WTC11 (cell line): Measurements from ENCODE around the gene TUBB. TPM values are rescaled to one million over a fixed set of nuclear protein-coding genes. Genes with fewer than 3 reads are reported as not detected.

Experiments
- ATAC-seq: fragments of 200-7000 bp; cut with Tn5 transposase; 2 replicates; pipeline ENCODE4 v1.10.0; 2021; ENCODE audit warnings: mild to moderate bottlenecking, moderate library complexity
- CTCF ChIA-PET: fragments of 300-600 bp; sonication (Branson Sonifier 250); formaldehyde crosslinking; loops from one replicate; lab custom pipeline; 2021; ENCODE audit warnings: antibody characterized with exemption; lab: Charles Lee
- POLR2A ChIA-PET: fragments of 350-600 bp; sonication (Branson Sonifier 250); formaldehyde crosslinking; loops from one replicate; lab custom pipeline; 2021; ENCODE audit warnings: antibody characterized with exemption; lab: Charles Lee
- DNase-seq: peaks from one replicate; pipeline ENCODE4 v3.0.0; 2021; ENCODE audit warnings: low spot score
- H3K27ac Mint-ChIP-seq: 2 replicates; pipeline ENCODE4 v1.8.0; 2021; ENCODE audit warnings: mixed read lengths
- H3K27me3 Mint-ChIP-seq: 2 replicates; pipeline ENCODE4 v1.8.0; 2021; ENCODE audit warnings: low read depth, mild to moderate bottlenecking, moderate library complexity, mixed read lengths
- H3K36me3 Mint-ChIP-seq: 2 replicates; pipeline ENCODE4 v1.8.0; 2021; ENCODE audit warnings: mixed read lengths
- H3K4me1 Mint-ChIP-seq: 2 replicates; pipeline ENCODE4 v1.8.0; 2022; ENCODE audit warnings: mixed read lengths
- H3K4me3 Mint-ChIP-seq: 2 replicates; pipeline ENCODE4 v1.8.0; 2021; ENCODE audit warnings: mild to moderate bottlenecking, moderate library complexity, mixed read lengths
- H3K9me3 Mint-ChIP-seq: 2 replicates; pipeline ENCODE4 v1.8.0; 2021; ENCODE audit warnings: mixed read lengths
- ATF2 ChIP-seq: sonication (generic); formaldehyde crosslinking; IDR thresholded peaks from 2 replicates; pipeline ENCODE4 v1.8.1; 2022; ENCODE audit warnings: low read depth, missing genetic modification reagents, borderline replicate concordance
- ATF3 ChIP-seq: sonication (generic); formaldehyde crosslinking; conservative IDR thresholded peaks from 2 replicates; pipeline ENCODE4 v1.8.1; 2022; ENCODE audit warnings: mild to moderate bottlenecking, missing genetic modification reagents
- ELF4 ChIP-seq: sonication (generic); formaldehyde crosslinking; IDR thresholded peaks from 2 replicates; pipeline ENCODE4 v1.8.1; 2022; ENCODE audit warnings: low read depth, mild to moderate bottlenecking, moderate library complexity, missing genetic modification reagents
- EMX1 ChIP-seq: fragments of 250-450 bp; sonication (Bioruptor Pico); IDR thresholded peaks from 2 replicates; pipeline ENCODE4 v1.8.0; 2021; ENCODE audit warnings: mild to moderate bottlenecking
- GRHL2 ChIP-seq: fragments of 250-450 bp; sonication (Bioruptor Pico); IDR thresholded peaks from 2 replicates; pipeline ENCODE4 v1.8.0; 2022; ENCODE audit warnings: mild to moderate bottlenecking, moderate library complexity; ENCODE audit not compliant: insufficient replicate concordance, severe bottlenecking
- JUN ChIP-seq: sonication (generic); formaldehyde crosslinking; IDR thresholded peaks from 2 replicates; pipeline ENCODE4 v1.8.0; 2023; ENCODE audit warnings: mild to moderate bottlenecking, missing genetic modification reagents
- MYBL2 ChIP-seq: sonication (generic); formaldehyde crosslinking; IDR thresholded peaks from 2 replicates; pipeline ENCODE4 v1.8.1; 2023; ENCODE audit warnings: mild to moderate bottlenecking, moderate library complexity, missing genetic modification reagents
- NFE2L1 ChIP-seq: sonication (generic); formaldehyde crosslinking; IDR thresholded peaks from 2 replicates; pipeline ENCODE4 v1.8.1; 2023; ENCODE audit warnings: missing genetic modification reagents
- NFYB ChIP-seq: sonication (generic); formaldehyde crosslinking; conservative IDR thresholded peaks from 2 replicates; pipeline ENCODE4 v1.8.0; 2022; ENCODE audit warnings: low read depth, missing genetic modification reagents
- NR1H2 ChIP-seq: sonication (generic); formaldehyde crosslinking; IDR thresholded peaks from 2 replicates; pipeline ENCODE4 v1.9.0; 2021; ENCODE audit warnings: mild to moderate bottlenecking, moderate library complexity, missing genetic modification reagents
- OVOL2 ChIP-seq: fragments of 250-450 bp; sonication (Bioruptor Pico); IDR thresholded peaks from 2 replicates; pipeline ENCODE4 v1.9.0; 2021; ENCODE audit warnings: mild to moderate bottlenecking, borderline replicate concordance
- SP1 ChIP-seq: sonication (generic); formaldehyde crosslinking; conservative IDR thresholded peaks from 2 replicates; pipeline ENCODE4 v1.8.1; 2022; ENCODE audit warnings: missing genetic modification reagents
- ZNF138 ChIP-seq: sonication (generic); formaldehyde crosslinking; conservative IDR thresholded peaks from 2 replicates; pipeline ENCODE4 v1.8.1; 2022; ENCODE audit warnings: mild to moderate bottlenecking, moderate library complexity, missing genetic modification reagents
- ZNF263 ChIP-seq: sonication (generic); formaldehyde crosslinking; IDR thresholded peaks from 2 replicates; pipeline ENCODE4 v1.8.1; 2022; ENCODE audit warnings: low read depth, mild to moderate bottlenecking, moderate library complexity, missing genetic modification reagents
- ZNF317 ChIP-seq: sonication (generic); formaldehyde crosslinking; IDR thresholded peaks from 2 replicates; pipeline ENCODE4 v1.8.1; 2023; ENCODE audit warnings: low read depth, mild to moderate bottlenecking, moderate library complexity, missing genetic modification reagents, borderline replicate concordance
- ZNF416 ChIP-seq: fragments of 250-450 bp; sonication (Bioruptor Pico); IDR thresholded peaks from 2 replicates; pipeline ENCODE4 v1.9.0; 2021; ENCODE audit warnings: mild to moderate bottlenecking, inconsistent platforms
- ZNF532 ChIP-seq: fragments of 250-450 bp; sonication (Bioruptor Pico); IDR thresholded peaks from 2 replicates; pipeline ENCODE4 v1.9.0; 2021; ENCODE audit warnings: mild to moderate bottlenecking, borderline replicate concordance
- total RNA-seq: library from RNA; stranded (reverse); gene quantifications from 3 replicates; pipeline ENCODE4 v1.2.3, GENCODE V29; 2021
- TF ChIP-seq, protein P1 (sequence below): fragments of 250-450 bp; sonication (Bioruptor Pico); IDR thresholded peaks from 2 replicates; pipeline ENCODE4 v1.9.0; 2021; ENCODE audit warnings: moderate library complexity, mild to moderate bottlenecking, inconsistent platforms, borderline replicate concordance
- TF ChIP-seq, protein P2 (sequence below): sonication (generic); formaldehyde crosslinking; conservative IDR thresholded peaks from 2 replicates; pipeline ENCODE4 v1.8.1; 2023; ENCODE audit warnings: mild to moderate bottlenecking, low read depth, missing genetic modification reagents, moderate library complexity
- TF ChIP-seq, protein P3 (sequence below): fragments of 250-450 bp; sonication (Bioruptor Pico); IDR thresholded peaks from 2 replicates; pipeline ENCODE4 v2.1.2; 2022; ENCODE audit warnings: mild to moderate bottlenecking, moderate library complexity
- TF ChIP-seq, protein P4 (sequence below): sonication (generic); formaldehyde crosslinking; IDR thresholded peaks from 2 replicates; pipeline ENCODE4 v1.8.0; 2022; ENCODE audit warnings: mild to moderate bottlenecking, missing genetic modification reagents
- TF ChIP-seq, protein P5 (sequence below): sonication (generic); formaldehyde crosslinking; IDR thresholded peaks from 2 replicates; pipeline ENCODE4 v1.8.1; 2023; ENCODE audit warnings: mild to moderate bottlenecking, missing genetic modification reagents, moderate library complexity

TUBB gene
- total RNA-seq, 1 experiment from 2014 or later = 1,503 TPM

DNA sequence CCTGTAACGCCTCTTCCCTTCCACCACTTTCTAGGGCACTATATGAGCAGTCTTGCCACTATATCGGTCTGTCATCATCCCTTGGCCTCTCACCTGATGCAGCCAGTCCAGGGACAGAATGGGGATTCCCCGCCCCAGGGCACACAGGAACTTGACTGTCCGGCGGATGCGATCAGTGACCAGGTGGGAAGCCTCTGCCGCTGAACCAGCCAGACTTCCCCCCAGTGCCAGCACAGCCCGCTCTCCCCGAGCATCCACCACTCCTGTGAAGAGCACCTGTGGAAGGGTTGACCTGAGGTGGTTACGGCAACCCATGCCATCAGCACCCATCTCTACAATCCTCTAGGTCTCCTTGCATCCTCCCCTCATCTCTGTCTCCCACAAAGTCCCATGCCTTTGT lies 17.1 kb upstream of the TUBB start (continued):
- no peak for TF ChIP-seq MYBL2 (CRISPR knock-in tag)
- TF ChIP-seq, protein P1, sequence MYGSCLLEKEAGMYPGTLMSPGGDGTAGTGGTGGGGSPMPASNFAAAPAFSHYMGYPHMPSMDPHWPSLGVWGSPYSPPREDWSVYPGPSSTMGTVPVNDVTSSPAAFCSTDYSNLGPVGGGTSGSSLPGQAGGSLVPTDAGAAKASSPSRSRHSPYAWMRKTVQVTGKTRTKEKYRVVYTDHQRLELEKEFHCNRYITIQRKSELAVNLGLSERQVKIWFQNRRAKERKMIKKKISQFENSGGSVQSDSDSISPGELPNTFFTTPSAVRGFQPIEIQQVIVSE = no peak
- TF ChIP-seq ATF2 (CRISPR knock-in tag) = no peak

- Mint-ChIP-seq H3K36me3 (peaks cover 69% of the 10 kb centered on the region), H3K27me3 (no peaks in the 10 kb centered on the region; the same call in 1 of the 2 replicates), H3K4me1 (peaks cover 18% of the 10 kb centered on the region), H3K4me3 (no peak overlapping the region), H3K27ac (no peak overlapping the region), H3K9me3 (no peaks in the 10 kb centered on the region)
- POLR2A ChIA-PET = interaction anchor here (1.4 to 2.7 kb wide), 3 partner anchors 8 to 17 kb away, joined by 3 to 9 read pairs (median 4); partner anchors contain the start of genes MDC1 and TUBB
- CTCF ChIA-PET = interaction anchor here (0.6 to 2.4 kb wide), 6 partner anchors 13 to 142 kb away, joined by 3 to 8 read pairs (median 6); partner anchors contain the start of genes DHX16, MDC1 and NRM
- no peak for ATAC-seq
- no peak for DNase-seq
- TF ChIP-seq EMX1 (CRISPR knock-in tag) (no peak), ZNF263 (CRISPR knock-in tag) (no peak), ELF4 (CRISPR knock-in tag) (no peak), NFYB (no peak), NR1H2 (CRISPR knock-in tag) (no peak), GRHL2 (no peak), ATF3 (CRISPR knock-in tag) (no peak), NFE2L1 (CRISPR knock-in tag) (no peak), SP1 (CRISPR knock-in tag) (no peak), ZNF416 (CRISPR knock-in tag) (no peak), ZNF138 (CRISPR knock-in tag) (no peak), ZNF532 (CRISPR knock-in tag) (no peak), ZNF317 (no peak), OVOL2 (CRISPR knock-in tag) (no peak), JUN (no peak)
- TF ChIP-seq, protein P2, sequence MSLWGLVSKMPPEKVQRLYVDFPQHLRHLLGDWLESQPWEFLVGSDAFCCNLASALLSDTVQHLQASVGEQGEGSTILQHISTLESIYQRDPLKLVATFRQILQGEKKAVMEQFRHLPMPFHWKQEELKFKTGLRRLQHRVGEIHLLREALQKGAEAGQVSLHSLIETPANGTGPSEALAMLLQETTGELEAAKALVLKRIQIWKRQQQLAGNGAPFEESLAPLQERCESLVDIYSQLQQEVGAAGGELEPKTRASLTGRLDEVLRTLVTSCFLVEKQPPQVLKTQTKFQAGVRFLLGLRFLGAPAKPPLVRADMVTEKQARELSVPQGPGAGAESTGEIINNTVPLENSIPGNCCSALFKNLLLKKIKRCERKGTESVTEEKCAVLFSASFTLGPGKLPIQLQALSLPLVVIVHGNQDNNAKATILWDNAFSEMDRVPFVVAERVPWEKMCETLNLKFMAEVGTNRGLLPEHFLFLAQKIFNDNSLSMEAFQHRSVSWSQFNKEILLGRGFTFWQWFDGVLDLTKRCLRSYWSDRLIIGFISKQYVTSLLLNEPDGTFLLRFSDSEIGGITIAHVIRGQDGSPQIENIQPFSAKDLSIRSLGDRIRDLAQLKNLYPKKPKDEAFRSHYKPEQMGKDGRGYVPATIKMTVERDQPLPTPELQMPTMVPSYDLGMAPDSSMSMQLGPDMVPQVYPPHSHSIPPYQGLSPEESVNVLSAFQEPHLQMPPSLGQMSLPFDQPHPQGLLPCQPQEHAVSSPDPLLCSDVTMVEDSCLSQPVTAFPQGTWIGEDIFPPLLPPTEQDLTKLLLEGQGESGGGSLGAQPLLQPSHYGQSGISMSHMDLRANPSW (CRISPR knock-in tag) = no peak
- TF ChIP-seq, protein P3, sequence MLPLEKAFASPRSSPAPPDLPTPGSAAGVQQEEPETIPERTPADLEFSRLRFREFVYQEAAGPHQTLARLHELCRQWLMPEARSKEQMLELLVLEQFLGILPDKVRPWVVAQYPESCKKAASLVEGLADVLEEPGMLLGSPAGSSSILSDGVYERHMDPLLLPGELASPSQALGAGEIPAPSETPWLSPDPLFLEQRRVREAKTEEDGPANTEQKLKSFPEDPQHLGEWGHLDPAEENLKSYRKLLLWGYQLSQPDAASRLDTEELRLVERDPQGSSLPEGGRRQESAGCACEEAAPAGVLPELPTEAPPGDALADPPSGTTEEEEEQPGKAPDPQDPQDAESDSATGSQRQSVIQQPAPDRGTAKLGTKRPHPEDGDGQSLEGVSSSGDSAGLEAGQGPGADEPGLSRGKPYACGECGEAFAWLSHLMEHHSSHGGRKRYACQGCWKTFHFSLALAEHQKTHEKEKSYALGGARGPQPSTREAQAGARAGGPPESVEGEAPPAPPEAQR (CRISPR knock-in tag) = no peak
- TF ChIP-seq, protein P4, sequence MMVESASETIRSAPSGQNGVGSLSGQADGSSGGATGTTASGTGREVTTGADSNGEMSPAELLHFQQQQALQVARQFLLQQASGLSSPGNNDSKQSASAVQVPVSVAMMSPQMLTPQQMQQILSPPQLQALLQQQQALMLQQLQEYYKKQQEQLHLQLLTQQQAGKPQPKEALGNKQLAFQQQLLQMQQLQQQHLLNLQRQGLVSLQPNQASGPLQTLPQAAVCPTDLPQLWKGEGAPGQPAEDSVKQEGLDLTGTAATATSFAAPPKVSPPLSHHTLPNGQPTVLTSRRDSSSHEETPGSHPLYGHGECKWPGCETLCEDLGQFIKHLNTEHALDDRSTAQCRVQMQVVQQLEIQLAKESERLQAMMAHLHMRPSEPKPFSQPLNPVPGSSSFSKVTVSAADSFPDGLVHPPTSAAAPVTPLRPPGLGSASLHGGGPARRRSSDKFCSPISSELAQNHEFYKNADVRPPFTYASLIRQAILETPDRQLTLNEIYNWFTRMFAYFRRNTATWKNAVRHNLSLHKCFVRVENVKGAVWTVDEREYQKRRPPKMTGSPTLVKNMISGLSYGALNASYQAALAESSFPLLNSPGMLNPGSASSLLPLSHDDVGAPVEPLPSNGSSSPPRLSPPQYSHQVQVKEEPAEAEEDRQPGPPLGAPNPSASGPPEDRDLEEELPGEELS (CRISPR knock-in tag) = no peak
- TF ChIP-seq, protein P5, sequence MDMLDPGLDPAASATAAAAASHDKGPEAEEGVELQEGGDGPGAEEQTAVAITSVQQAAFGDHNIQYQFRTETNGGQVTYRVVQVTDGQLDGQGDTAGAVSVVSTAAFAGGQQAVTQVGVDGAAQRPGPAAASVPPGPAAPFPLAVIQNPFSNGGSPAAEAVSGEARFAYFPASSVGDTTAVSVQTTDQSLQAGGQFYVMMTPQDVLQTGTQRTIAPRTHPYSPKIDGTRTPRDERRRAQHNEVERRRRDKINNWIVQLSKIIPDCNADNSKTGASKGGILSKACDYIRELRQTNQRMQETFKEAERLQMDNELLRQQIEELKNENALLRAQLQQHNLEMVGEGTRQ (CRISPR knock-in tag) = no peak
Observed at GRCh38 chr6:30703821-30704220, 16.3 kb upstream of the TUBB start.
